HG03571 (cell line): Measurements from ENCODE around the gene SLC4A4.

ENCODE experiments used
- ATAC-seq: cut with Tn5 transposase; IDR thresholded peaks from one replicate; pipeline ENCODE4 v1.9.1; 2021; ENCODE audit not compliant: unreplicated experiment

The SLC4A4 gene

DNA sequence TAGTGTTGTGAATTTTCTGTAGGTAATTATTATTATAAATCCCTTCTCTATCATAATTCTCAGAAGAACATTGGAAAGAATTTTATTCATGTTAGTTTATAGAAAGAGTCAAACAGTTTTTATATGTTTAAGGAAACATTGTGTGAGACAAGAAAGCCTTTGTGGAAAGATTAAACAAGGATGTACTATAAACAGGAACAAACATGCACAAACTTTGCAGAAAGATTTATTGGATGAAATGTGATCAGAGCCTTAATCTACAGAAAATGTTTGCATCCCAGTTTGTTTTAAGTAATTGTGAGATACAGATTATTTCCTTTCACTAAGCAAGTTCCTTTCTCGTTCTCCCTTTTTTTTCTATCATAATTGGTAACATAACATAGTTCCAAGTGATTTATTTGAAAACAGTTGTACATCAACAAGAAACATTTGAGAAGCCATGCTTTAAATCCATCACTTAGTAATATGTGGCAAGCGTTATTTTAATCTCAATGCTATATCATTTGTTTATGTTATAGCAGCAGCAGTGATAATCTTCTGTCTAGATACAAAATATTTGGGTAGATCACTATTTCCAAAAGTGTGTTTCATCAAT, 129.4 kb downstream of the SLC4A4 start:
- ATAC-seq, result no peak

DNA sequence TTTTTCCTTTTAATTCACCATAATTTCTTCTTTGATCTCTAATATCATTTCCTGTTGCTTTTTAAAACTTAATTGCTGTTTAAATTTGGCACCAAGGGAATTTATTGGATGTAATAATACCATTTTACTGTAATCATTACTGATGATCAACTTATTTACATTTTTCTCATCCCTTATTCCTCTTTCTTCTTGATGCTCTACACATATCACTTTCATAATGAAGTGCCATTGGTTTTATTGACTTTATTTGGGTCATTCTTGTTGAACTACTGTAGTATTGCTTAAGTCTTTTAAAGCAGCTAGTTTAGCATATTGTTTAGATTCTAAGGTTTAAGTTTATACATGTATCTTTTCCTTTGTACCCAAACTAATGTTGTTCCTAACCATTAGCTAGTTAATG, 130.7 kb downstream of the SLC4A4 start:
- no peak for ATAC-seq

DNA sequence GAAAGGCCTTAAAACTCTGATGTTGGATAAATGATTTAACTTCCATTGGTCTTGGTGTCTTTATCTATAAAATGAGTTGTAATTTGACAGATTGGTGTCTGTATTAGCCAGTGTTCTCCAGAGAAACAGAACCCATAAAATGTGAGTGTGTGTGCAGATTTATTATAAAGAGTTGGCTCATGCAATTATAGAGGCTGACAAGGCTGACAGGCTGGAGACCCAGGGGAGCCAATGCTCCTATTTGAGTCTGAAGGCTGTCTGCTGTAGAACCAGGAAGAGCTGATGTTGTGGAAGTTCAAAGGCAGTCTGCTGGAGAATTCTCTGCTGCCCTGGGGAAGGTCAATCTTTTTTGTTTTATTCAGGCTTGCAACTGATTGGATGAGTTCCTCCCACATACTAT, 131.7 kb downstream of the SLC4A4 start:
- no peak for ATAC-seq

DNA sequence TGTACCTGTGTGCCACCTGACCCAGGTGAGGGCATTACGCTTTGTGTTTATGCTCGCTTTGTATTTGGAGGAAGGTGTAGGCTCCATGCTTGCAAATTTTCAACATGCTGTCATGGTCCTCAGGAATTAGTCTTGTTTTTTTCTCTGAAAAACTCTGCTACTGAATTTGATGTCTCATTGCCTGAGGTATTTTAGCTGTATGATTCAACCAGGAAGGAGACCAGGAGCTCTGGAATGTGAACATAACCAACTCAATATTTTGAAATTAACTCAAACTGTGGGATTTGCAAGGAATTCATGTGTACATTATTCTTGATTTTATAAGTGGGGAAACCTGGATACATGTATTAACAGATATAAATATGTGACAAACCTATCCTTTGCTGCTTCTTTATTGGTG, 134.1 kb downstream of the SLC4A4 start:
- no peak for ATAC-seq

DNA sequence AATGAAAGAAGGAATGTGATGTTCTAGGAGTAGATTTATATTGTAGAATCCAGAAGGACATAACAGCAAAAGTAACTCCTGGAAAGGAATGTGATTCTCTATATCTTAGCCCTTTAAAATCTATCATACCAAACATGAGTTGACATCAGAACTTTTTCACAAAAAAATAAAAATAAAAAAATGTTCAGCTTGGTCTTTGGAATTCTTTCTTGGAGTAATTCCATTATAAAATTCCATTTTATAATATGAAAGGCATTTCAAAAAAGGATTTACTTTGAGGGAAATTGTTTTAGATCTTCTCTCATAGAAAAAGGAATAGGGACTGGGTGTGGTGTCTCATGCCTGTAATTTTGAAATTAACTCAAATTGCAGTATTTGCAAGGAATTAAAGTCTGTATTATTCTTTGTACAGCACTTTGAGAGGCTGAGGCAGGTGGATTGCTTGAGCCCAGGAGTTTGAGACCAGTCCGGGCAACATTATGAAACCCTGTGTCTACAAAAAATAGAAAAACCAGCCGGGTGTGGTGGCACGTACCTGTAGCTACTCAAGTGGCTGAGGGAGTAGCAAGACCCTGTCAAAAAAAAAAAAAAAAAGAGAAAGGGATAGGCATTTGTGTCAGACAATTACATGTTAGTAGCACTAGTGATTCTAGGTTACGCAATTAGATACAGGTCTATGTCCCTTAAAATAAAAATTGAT, 134.9 kb downstream of the SLC4A4 start:
- no peak for ATAC-seq

DNA sequence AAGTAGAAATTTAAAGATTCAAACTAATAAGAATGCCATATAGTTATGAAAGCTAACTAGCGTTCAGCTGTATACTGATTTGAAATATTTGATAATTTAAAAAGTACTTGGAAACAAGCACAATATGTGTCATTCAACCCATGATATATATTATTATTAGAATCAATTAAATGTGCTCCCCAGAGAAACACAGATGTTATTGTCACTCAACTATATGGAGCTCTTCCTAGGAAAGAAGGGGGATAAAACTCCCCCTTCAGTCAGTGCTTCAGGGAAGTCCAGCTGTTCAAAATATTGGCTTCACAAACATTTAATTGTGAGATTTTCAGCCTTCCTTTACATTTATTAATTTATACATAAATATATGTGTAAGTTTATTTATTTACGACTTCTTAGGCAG, 135.9 kb downstream of the SLC4A4 start:
- no peak for ATAC-seq

DNA sequence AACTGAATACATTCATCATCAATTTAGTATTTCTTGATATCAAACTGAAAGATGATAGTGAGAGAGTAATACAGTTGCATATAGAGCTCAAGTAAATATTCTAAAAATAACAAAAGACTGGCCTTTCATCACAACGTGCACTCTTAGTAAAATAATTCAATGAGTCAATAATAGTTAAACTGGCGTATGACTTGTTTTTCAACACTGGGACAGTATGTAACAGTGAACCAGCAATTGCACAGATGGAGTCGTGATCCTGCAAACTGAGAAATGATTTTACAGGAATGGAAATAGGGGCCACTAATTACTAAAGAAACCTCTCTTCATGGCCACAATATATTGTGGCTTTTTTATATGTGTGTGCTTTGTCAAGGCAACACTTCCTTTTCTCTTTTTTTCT, 137.4 kb downstream of the SLC4A4 start:
- ATAC-seq, result no peak

DNA sequence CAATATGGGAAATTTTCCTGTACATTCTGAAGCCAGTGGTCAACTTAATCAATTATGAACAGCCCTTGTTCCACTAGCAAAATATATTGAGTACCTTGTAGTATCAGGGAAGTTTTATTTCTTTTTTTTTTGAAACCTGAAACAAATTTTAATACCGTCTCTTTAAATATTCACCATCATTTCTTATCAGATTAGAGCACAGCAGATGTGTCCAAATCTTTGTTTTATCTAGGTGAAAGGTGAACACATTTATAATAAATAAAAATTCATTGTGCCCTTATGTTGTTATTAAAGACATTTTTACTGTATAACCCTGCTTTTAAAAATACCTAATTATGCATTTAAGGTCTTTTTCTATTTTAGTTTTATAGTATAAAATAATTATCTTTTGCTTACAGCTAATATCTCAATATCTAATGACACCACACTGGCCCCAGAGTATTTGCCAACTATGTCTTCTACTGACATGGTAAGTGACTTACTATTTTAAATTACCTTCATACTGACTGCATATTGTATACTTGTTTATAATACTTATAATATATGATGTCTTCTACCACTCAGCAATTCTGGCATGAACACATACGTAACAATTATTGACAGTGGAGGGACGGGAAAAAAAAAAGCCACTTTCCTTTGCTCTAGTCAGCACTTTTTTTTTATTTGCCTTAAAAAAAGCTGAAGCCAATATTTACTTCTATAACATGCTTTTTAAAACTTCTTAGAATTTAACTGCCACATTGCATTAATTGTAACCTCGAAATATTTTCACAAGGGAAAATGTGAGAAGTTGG, 147.9 kb downstream of the SLC4A4 start:
- ATAC-seq, result no peak

DNA sequence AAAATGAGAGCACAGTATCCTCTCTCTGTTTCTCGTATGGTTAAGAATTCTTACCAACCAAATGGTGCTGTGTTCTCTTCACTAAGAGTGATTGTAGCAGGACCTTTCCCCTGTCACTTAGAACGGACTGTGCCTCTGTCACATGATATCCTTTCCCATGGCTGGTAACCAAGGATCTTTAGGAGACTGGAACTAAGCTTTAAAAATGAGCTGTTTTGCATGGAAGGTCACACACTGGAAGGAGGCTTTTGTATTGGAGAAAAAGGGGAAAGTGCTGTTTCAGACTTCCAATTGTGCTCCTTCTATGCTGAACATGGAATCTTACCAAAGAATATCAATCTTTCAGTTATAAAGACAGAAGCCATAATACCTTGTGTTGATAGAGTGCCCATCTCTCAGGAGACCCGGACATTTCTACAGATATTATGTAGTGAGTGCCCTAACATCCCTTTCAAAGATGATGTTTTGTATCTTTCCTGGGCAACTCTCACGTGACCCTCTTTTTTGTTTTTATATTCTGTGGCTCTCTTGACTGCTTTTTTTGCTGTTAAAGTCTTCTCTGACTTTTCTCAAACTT, 148.6 kb downstream of the SLC4A4 start:
- no peak for ATAC-seq

DNA sequence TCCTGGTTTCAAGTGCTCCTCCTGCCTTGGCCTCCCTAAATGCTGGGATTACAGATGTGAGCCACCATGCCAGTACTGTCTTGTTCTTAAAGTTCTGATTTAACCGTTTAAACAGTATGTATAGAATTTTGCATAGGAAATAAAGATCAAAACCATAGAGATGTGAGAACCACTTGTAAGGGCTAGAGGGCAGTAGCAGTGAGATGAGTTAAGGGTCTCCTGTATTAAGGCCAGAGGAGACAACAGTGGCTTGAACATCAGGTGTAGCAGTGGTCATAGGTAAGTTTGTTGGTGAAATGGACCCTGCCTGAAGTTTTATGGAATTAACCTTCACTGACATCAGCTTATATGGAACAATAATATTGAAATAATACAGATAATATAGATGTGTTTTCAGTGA, 155.7 kb downstream of the SLC4A4 start:
- no peak for ATAC-seq

DNA sequence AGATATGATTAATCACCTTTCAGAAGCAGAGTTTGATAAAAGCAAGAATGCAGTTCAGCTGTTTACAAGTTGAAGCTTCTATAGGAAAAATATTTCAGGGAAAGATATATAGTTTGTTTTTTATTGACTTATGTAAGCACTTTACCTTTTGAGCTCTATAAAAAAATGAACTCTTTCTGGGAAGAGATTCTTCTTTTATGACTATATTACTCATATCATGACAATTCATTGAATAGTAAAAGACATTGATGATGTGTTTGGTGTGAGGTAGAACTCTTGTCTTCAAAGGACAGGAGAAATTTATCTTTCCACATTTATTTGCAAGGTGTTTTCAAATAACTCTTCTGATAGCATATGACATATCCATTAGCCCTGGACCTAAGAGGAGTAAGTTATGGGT, 156.6 kb downstream of the SLC4A4 start:
- no peak for ATAC-seq

DNA sequence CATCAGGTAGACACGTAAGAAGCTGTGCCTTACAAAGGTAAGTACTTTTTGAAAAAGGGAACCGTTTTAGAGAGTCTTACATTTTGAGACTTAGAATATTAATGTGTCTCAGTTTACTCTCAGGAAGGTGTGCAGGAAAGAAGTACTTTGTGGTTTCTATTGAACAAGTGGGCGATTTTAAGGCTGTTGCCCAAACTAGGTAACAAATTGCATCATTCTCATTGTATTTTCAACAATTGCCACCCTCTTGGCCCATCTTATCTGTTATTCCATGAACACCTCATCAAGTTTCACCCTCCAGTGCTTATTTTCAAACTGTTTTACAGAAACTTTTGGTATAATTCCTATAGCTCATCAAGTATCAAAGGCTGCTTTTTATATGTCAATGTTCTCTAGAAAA, 158.3 kb downstream of the SLC4A4 start:
- no peak for ATAC-seq

DNA sequence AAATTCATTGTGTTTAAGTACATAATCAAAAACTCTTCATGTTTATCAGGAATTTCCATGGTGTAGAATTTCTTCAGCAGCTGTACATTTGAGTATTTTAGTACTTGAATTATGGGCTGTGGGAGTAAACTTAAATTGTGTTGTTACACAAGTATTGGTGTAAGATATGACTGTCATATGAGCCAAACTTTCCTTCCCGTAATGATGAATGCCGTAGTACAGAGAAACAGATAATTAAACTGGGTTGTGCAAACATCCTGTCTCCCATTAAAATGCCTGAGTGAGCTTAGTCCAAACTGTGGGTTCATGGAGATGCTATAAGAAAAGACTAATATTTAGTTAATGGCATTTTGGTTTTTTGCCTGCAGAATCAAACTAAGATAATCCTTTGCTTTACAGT, 159.2 kb downstream of the SLC4A4 start:
- no peak for ATAC-seq

DNA sequence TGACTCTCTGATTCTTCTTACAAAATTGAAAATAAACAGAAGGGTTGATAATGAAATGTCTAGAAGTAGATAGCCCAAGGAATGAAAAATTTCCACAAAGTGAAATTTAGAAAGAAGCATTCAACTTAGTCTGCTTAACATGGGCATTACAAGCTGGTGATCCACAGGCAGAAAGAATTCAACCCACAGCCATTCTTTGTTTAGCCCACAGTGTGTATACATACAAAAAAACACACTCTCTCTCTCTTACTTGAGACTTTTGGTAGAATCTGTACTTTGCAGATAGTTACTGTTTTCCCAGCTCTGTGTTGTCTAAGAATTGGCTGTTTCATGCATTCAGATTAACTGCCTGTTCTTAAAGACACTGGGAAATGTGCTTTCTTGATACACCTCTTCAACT, 159.8 kb downstream of the SLC4A4 start:
- ATAC-seq, result no peak

DNA sequence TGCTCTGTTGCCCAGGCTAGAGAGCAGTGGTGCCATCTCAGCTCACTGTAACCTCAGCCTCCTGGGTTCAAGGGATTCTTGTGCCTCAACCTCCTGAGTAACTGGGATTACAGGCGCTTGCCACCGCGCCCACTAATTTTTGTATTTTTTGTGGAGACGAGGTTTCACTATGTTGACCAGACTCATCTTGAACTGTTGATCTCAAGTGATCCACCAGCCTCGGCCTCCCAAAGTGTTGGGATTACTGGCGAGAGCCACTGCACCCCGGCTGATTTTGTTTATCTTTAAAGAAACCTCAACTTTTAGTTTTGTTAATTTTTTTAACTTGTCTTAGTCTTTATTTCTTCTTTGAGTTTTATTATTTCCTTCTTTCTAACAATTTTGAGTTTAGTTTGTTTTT, 163.2 kb downstream of the SLC4A4 start:
- no peak for ATAC-seq

DNA sequence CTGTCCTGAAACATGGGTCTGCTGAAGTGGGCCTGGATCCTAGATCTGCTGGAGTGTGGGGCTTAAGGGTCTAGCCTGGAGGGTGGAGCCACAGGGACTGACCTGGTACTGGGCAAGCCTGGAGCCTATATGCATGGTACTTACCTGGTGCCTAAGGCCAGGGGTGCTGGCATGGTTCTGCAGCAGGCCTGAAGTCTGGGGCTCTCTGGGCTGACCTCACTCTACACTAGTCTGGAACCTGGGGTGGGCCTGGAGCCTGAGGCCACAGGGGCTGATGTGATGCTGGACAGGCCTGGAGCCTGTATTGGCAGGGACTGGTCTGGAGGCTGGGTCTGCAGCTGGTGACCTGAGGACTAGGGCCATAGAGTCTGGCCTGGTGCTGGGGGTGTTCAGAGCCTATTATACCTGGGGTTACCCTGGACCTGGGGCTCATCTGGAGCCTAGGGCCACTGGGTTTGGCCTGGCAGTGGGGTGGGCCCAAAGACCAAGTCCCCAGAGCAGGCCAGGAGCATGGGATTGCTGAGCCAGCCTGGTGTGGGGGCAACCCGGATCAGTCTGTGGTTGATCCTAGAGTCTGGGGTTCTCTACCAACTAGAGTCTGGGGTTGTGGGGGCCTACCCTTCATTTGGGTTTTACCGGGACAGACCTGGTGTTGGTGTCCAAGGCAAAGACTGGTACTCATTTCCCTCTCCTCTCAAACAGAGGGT, 179.6 kb downstream of the SLC4A4 start:
- no peak for ATAC-seq

DNA sequence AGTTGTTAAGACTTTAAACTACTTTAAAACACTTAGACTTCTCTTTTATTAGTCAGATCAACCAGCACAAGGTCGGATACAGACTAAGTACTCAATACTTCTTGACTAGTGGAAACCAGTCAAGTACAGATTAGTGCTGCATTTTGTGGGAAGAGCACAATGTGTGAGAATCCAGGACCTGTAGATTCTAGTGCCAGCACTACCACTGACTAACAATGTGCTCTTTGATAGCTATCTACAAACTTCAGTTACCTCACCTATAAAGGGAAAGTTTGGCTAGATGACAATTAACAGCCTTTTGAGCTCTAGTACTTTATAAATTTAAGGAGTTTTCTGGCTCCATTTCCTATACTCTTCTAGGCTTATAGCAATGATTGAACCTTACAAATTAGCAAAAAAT, 181.5 kb downstream of the SLC4A4 start:
- ATAC-seq, result no peak

DNA sequence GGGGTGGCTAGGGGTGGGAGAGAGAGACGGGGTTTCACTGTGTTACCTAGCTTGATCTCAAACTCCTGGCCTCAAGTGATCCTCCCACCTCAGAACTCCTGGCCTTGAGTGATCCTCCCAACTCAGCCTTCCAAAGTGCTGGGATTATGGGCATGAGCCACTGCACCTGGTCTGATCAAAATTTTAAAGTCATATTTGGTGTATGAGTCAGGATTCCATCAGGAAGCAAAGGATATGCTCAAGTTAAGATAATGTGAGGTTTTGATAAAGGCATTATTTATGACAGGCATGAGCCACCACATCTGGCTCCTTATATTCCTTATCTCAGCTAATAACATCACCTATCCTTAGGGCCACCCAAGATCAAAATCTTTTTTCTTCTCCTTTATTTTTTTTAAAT, 182.0 kb downstream of the SLC4A4 start:
- no peak for ATAC-seq

DNA sequence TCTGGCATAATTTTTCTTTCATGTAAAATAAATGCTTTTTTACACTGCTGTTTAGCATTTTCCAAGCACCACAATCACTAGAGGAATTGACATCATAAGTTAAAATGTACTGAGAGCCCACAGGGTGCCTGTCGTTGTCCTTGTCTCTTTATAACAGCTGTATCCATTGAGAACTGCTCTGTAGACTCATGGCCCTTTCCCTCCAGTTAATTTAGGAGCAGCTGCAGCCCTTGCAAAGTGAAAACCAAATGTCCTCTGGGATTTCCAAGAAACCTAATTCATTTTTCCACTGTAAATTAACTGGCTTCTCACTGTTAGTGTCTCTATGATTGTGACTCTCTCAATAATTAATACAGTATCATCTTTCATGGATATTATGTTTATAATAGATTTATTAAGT, 185.9 kb downstream of the SLC4A4 start:
- no peak for ATAC-seq

DNA sequence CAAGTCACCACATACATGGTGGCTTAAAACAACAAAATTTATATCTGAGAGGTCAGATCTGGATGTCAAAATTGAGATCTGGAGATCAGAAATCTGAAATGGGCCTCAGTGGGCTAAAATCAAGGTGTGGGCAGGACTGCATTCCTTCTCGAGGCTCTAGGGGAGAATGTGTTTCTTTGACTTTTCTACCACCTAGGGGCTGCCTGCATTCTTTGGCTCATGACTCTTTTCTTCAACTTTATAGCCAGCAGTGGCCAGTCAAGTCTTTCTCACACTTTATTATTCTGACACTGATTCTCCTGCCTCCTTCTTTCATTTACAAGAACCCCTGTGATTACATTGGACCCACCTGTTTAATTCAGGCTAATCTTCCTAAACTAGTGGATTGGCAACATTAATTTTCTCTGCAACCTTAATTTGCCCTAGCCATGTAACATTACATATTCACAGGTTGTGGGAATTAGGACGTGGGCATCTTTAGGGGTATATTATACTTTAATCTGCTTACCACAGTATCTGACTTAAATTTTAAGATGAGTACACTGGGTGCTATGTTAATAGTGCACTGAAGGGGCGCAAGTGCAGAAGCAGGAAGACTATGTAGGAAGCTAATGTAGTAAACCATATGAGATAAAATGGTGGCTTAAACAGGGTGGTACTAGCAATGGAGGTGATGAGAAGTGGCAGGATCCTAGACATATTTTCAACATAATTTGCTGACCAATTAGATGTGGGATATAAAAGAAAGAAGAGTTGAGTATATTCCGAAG, 188.0 kb downstream of the SLC4A4 start:
- no peak for ATAC-seq

DNA sequence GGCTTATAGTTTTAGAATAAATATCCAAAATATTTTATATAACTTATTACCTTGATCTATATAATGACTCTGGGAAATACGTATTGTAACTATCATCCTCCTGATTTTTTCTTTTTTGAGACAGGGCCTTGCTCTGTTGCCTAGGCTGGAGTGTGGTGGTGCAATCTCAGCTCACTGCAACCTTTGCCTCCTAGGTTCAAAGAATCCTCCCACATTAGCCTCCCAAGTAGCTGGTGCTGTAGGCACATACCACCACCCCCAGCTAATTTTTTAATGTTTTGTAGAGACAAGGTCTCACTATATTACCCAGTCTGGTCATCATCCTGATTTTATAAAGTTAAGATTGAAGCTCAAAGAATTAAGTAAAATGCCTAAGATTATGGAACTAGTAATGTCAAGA, 193.6 kb downstream of the SLC4A4 start:
- no peak for ATAC-seq
